ENCODE results near the gene CYP2W1. TPM values are rescaled to one million over a fixed set of nuclear protein-coding genes. Genes with fewer than 3 reads are reported as not detected.

Gene CYP2W1
- total and polyA plus RNA-seq, 11 donors = not detected

DNA sequence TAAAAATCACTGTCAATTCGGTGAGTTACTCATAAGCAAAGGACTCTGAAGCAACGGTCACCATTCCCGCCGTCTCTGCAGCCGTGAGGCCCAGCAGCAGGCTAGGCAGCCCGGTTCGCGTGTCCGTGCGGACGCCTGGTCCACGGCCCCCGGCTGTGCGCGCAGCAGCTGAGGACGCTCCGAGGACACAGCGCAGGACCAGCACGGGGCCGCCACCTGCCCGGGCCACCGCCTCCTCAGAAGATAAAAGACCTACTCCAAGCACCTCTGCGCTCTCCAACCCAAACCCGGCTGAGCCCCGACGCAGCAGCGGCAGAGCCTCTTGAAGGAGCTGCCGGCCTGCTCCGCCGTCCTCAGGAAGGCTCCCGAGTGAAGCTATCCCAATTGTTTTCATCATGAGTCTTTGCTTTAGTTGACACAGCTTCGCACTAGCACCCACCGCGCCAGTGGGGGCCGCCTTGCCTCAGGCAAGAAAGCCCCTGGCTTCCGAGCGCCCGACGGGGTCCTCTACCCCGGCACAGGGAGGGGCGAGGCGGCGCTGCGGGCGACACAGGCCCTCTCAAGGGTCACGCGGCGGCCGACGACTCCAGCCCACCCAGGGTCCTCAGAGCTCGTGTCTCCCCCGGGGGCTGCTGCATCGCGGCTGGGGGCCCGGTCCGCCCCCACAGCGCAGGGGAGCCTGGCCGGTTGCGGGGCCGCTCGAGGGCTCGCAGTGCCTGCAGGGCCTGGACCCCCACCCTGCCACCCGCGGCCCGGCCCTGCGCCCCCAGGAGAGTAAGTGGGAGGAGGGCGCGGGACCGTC, 44.5 kb downstream of the CYP2W1 start:
- Histone ChIP-seq H3K4me3 (peak overlapping the region; percentile 64 to 98 (median 84)), H3K27me3 (no peaks in the 10 kb centered on the region), H3K36me3 (peaks cover 0 to 17% (median 13%) of the 10 kb centered on the region in 9 donors), H3K9me3 (no peaks in the 10 kb centered on the region), H3K27ac (peak overlapping the region; percentile 45 to 97 (median 92)), H3K4me1 (peaks cover 4 to 39% (median 15%) of the 10 kb centered on the region in 12 donors)
- peak in 1 of 4 donors; percentile 4 for ATAC-seq
- intact Hi-C loops (cut with DNase I) = loop anchor here in 4 of 10 donors (1.0 to 5.0 kb wide), 7 partner anchors 15 to 38 kb away; partner anchors contain the start of gene GPR146 (in 1 of the 4)
- TF ChIP-seq POLR2A (IDR thresholded peaks at IDR 0.05) = no peak
- TF ChIP-seq, protein P1, sequence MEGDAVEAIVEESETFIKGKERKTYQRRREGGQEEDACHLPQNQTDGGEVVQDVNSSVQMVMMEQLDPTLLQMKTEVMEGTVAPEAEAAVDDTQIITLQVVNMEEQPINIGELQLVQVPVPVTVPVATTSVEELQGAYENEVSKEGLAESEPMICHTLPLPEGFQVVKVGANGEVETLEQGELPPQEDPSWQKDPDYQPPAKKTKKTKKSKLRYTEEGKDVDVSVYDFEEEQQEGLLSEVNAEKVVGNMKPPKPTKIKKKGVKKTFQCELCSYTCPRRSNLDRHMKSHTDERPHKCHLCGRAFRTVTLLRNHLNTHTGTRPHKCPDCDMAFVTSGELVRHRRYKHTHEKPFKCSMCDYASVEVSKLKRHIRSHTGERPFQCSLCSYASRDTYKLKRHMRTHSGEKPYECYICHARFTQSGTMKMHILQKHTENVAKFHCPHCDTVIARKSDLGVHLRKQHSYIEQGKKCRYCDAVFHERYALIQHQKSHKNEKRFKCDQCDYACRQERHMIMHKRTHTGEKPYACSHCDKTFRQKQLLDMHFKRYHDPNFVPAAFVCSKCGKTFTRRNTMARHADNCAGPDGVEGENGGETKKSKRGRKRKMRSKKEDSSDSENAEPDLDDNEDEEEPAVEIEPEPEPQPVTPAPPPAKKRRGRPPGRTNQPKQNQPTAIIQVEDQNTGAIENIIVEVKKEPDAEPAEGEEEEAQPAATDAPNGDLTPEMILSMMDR (IDR thresholded peaks at IDR 0.05) = no peak
- WGBS, 4 donors = 14 to 29% (median 16%) methylated on average over 45 to 69 of the region's 69 CpGs
- no peak for DNase-seq

GRCh38 chr7:1028044-1028770, 45.2 kb downstream of the CYP2W1 start:
- H3K27me3 ChIP-seq = no peaks in the 10 kb centered on the region
- WGBS, 4 donors = 0 to 1% (median 0%) methylated on average over 8 to 77 of the region's 77 CpGs
- DNase-seq (peak; percentile 93 to 96 (median 94)), ATAC-seq (peak; percentile 81 to 95 (median 93))
- no peaks in the 10 kb centered on the region for H3K9me3 ChIP-seq
- TF ChIP-seq, protein P1 (IDR thresholded peaks at IDR 0.05) = no peak
- peak in 1 of 2 donors; percentile 65 for TF ChIP-seq POLR2A (IDR thresholded peaks at IDR 0.05)
- H3K4me1 ChIP-seq = peaks cover 4 to 39% (median 15%) of the 10 kb centered on the region in 12 donors
- peaks cover 0 to 17% (median 13%) of the 10 kb centered on the region in 9 donors for H3K36me3 ChIP-seq
- intact Hi-C loops (cut with DNase I) = loop anchor here in 4 of 10 donors (1.0 to 5.0 kb wide), 6 partner anchors 15 to 37 kb away; partner anchors contain the start of gene GPR146 (in 1 of the 4)
- peak overlapping the region; percentile 45 to 97 (median 92) for H3K27ac ChIP-seq
- peak overlapping the region; percentile 64 to 98 (median 84) for H3K4me3 ChIP-seq

- TF ChIP-seq, protein P1 (IDR thresholded peaks at IDR 0.05) = no peak
- no peak for TF ChIP-seq POLR2A (IDR thresholded peaks at IDR 0.05)
- H3K36me3 ChIP-seq = peaks cover 0 to 17% (median 13%) of the 10 kb centered on the region in 9 donors
- peak; percentile 89 to 94 (median 91) for ATAC-seq
- H3K4me3 ChIP-seq = peak overlapping the region in 10 of 12 donors; percentile 64 to 98 (median 84)
- intact Hi-C loops (cut with DNase I) = loop anchor here in 4 of 10 donors (1.0 to 5.0 kb wide), 6 partner anchors 14 to 36 kb away; partner anchors contain the start of gene GPR146 (in 1 of the 4)
- H3K9me3 ChIP-seq = no peaks in the 10 kb centered on the region
- no peaks in the 10 kb centered on the region for H3K27me3 ChIP-seq
- peak overlapping the region; percentile 45 to 97 (median 92) for H3K27ac ChIP-seq
- DNase-seq = peak; percentile 78 to 93 (median 88)
- WGBS, 4 donors = 55 to 67% (median 63%) methylated on average over 17 to 18 of the region's 18 CpGs
- peaks cover 4 to 39% (median 15%) of the 10 kb centered on the region in 12 donors for H3K4me1 ChIP-seq
Measured at GRCh38 chr7:1028775-1029636, 46.0 kb downstream of the CYP2W1 start.
